Type B pancreatic cell (in vitro differentiated cells): ENCODE results near the gene FRAS1. TPM values are rescaled to one million over a fixed set of nuclear protein-coding genes. Genes with fewer than 3 reads are reported as not detected.

Experiments
- DNase-seq: peaks from one replicate; pipeline ENCODE4 v3.0.0; 2021; ENCODE audit warnings: mixed read lengths; ENCODE audit not compliant: unreplicated experiment; ENCODE audit errors: extremely low spot score
- H3K27ac Mint-ChIP-seq: 2 replicates; pipeline ENCODE4 v1.8.0; 2021; ENCODE audit warnings: mild to moderate bottlenecking, mixed read lengths
- H3K27me3 Mint-ChIP-seq: 2 replicates; pipeline ENCODE4 v1.8.0; 2021; ENCODE audit warnings: mixed read lengths
- H3K36me3 Mint-ChIP-seq: 2 replicates; pipeline ENCODE4 v1.8.0; 2021; ENCODE audit warnings: mixed read lengths
- H3K4me1 Mint-ChIP-seq: one replicate; pipeline ENCODE4 v1.8.0; 2021; ENCODE audit warnings: mixed read lengths; ENCODE audit not compliant: unreplicated experiment
- H3K4me3 Mint-ChIP-seq: 2 replicates; pipeline ENCODE4 v1.8.0; 2021; ENCODE audit warnings: mild to moderate bottlenecking, mixed read lengths
- H3K9me3 Mint-ChIP-seq: 2 replicates; pipeline ENCODE4 v1.8.0; 2021; ENCODE audit warnings: mixed read lengths
- total RNA-seq: library from RNA; stranded (reverse); gene quantifications from 2 replicates; pipeline ENCODE4 v1.2.1, GENCODE V29; 2021; ENCODE audit warnings: low replicate concordance
- TF ChIP-seq, protein P1 (sequence below): fragments of 200-600 bp; sonication (generic); conservative IDR thresholded peaks from 2 replicates; pipeline ENCODE4 v1.5.0; 2021; ENCODE audit warnings: antibody characterized with exemption, mild to moderate bottlenecking

Gene FRAS1
- total RNA-seq, 1 donor from 2014 or later, result 37.7 TPM

GRCh38 chr4:78441756-78442155 is 384.6 kb downstream of the FRAS1 start:
- Mint-ChIP-seq H3K4me3 (no peak overlapping the region), H3K36me3 (peaks cover 16% of the 10 kb centered on the region), H3K4me1 (peaks cover 5% of the 10 kb centered on the region), H3K9me3 (no peaks in the 10 kb centered on the region), H3K27me3 (no peaks in the 10 kb centered on the region), H3K27ac (no peak overlapping the region)
- no peak for DNase-seq
- TF ChIP-seq, protein P1, sequence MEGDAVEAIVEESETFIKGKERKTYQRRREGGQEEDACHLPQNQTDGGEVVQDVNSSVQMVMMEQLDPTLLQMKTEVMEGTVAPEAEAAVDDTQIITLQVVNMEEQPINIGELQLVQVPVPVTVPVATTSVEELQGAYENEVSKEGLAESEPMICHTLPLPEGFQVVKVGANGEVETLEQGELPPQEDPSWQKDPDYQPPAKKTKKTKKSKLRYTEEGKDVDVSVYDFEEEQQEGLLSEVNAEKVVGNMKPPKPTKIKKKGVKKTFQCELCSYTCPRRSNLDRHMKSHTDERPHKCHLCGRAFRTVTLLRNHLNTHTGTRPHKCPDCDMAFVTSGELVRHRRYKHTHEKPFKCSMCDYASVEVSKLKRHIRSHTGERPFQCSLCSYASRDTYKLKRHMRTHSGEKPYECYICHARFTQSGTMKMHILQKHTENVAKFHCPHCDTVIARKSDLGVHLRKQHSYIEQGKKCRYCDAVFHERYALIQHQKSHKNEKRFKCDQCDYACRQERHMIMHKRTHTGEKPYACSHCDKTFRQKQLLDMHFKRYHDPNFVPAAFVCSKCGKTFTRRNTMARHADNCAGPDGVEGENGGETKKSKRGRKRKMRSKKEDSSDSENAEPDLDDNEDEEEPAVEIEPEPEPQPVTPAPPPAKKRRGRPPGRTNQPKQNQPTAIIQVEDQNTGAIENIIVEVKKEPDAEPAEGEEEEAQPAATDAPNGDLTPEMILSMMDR, result no peak

DNA sequence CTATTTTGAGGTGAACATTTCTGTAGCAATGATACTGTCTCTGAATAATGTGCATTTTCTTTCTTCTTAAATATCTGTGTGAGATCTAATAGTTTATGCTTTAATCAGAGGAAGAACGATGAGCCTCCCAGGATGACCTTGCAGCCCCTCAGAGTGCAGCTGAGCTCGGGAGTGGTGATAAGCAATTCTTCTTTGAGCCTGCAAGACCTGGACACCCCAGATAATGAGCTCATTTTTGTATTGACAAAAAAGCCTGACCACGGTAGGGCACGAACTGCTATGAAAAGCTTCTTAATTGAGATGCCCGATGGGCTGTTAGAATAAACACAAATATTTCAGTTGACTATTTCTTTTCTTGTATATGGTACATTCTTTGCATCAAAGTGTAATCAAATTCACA is 389.5 kb downstream of the FRAS1 start:
- no peak overlapping the region for H3K27ac Mint-ChIP-seq
- H3K36me3 Mint-ChIP-seq, result peaks cover 9% of the 10 kb centered on the region
- H3K9me3 Mint-ChIP-seq, result no peaks in the 10 kb centered on the region
- DNase-seq, result no peak
- H3K4me3 Mint-ChIP-seq, result no peak overlapping the region
- H3K27me3 Mint-ChIP-seq, result no peaks in the 10 kb centered on the region
- TF ChIP-seq, protein P1, result no peak
- H3K4me1 Mint-ChIP-seq, result no peaks in the 10 kb centered on the region

GRCh38 chr4:78451407-78451806 is 394.3 kb downstream of the FRAS1 start:
- H3K4me1 Mint-ChIP-seq, result peaks cover 4% of the 10 kb centered on the region
- H3K4me3 Mint-ChIP-seq, result no peak overlapping the region
- no peaks in the 10 kb centered on the region for H3K27me3 Mint-ChIP-seq
- no peak overlapping the region for H3K27ac Mint-ChIP-seq
- peaks cover 25% of the 10 kb centered on the region for H3K36me3 Mint-ChIP-seq
- no peaks in the 10 kb centered on the region for H3K9me3 Mint-ChIP-seq
- DNase-seq, result no peak
- TF ChIP-seq, protein P1, result no peak

- H3K4me3 Mint-ChIP-seq, result no peak overlapping the region
- TF ChIP-seq, protein P1, result no peak
- DNase-seq, result no peak
- H3K27ac Mint-ChIP-seq, result peak overlapping the region; percentile 30
- H3K9me3 Mint-ChIP-seq, result no peaks in the 10 kb centered on the region
- H3K4me1 Mint-ChIP-seq, result peaks cover 4% of the 10 kb centered on the region
- no peaks in the 10 kb centered on the region for H3K27me3 Mint-ChIP-seq
- peaks cover 35% of the 10 kb centered on the region for H3K36me3 Mint-ChIP-seq
Measured at GRCh38 chr4:78454016-78454415, 396.9 kb downstream of the FRAS1 start.

DNA sequence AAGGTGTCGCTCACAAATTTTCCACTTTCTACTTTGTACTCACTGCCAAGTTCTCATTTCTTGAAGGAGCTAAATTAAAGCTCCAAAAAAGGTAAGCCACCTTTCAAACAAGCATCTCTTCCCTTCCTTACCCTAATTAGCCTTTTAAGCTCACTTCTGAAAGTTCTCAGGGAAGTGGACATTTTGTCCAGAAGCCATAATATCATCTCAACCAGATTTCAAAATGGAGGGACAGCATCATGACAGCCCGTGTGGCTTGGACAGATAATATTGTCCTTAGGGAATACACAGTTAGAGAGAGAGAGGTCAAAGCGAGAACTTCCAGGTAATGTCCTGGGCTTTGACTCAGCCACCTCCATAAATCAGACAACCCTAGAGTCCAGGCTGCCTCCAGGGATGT is 400.6 kb downstream of the FRAS1 start:
- no peak for DNase-seq
- TF ChIP-seq, protein P1, result no peak
- H3K36me3 Mint-ChIP-seq, result peaks cover 25% of the 10 kb centered on the region
- H3K27me3 Mint-ChIP-seq, result no peaks in the 10 kb centered on the region
- H3K4me1 Mint-ChIP-seq, result peaks cover 8% of the 10 kb centered on the region
- H3K27ac Mint-ChIP-seq, result no peak overlapping the region
- H3K4me3 Mint-ChIP-seq, result no peak overlapping the region
- H3K9me3 Mint-ChIP-seq, result no peaks in the 10 kb centered on the region

DNA sequence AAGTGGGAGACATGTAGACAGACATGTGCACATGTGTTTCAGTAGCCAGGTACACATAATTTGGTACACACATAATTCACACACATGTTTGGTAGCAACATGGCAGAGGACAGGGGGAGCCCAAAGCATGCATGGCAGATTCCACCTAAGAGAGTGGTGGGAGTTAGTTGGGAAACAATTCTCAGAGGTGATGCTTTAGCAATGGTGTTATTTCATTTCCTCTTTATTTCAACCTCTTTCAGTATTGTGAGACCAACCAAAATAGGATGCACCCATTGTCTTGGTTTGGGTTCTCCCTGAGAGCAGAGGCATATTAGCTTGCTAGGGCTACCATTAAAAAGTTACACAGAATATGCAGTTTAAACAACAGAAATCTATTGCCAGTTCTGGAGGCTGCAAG is 402.2 kb downstream of the FRAS1 start:
- Mint-ChIP-seq H3K27ac (no peak overlapping the region), H3K36me3 (peaks cover 19% of the 10 kb centered on the region), H3K27me3 (no peaks in the 10 kb centered on the region), H3K4me3 (no peak overlapping the region), H3K9me3 (no peaks in the 10 kb centered on the region), H3K4me1 (peaks cover 4% of the 10 kb centered on the region)
- no peak for DNase-seq
- TF ChIP-seq, protein P1, result no peak
